WTC11 (cell line): ENCODE data around the gene SLC16A7. TPM values are rescaled to one million over a fixed set of nuclear protein-coding genes. Genes with fewer than 3 reads are reported as not detected.

ENCODE experiments used
- ATAC-seq: fragments of 200-7000 bp; cut with Tn5 transposase; 2 replicates; pipeline ENCODE4 v1.10.0; 2021; ENCODE audit warnings: mild to moderate bottlenecking, moderate library complexity
- CTCF ChIA-PET: fragments of 300-600 bp; sonication (Branson Sonifier 250); formaldehyde crosslinking; loops from one replicate; lab custom pipeline; 2021; ENCODE audit warnings: antibody characterized with exemption; lab: Charles Lee
- POLR2A ChIA-PET: fragments of 350-600 bp; sonication (Branson Sonifier 250); formaldehyde crosslinking; loops from one replicate; lab custom pipeline; 2021; ENCODE audit warnings: antibody characterized with exemption; lab: Charles Lee
- DNase-seq: peaks from one replicate; pipeline ENCODE4 v3.0.0; 2021; ENCODE audit warnings: low spot score
- H3K27ac Mint-ChIP-seq: 2 replicates; pipeline ENCODE4 v1.8.0; 2021; ENCODE audit warnings: mixed read lengths
- H3K27me3 Mint-ChIP-seq: 2 replicates; pipeline ENCODE4 v1.8.0; 2021; ENCODE audit warnings: low read depth, mild to moderate bottlenecking, moderate library complexity, mixed read lengths
- H3K36me3 Mint-ChIP-seq: 2 replicates; pipeline ENCODE4 v1.8.0; 2021; ENCODE audit warnings: mixed read lengths
- H3K4me1 Mint-ChIP-seq: 2 replicates; pipeline ENCODE4 v1.8.0; 2022; ENCODE audit warnings: mixed read lengths
- H3K4me3 Mint-ChIP-seq: 2 replicates; pipeline ENCODE4 v1.8.0; 2021; ENCODE audit warnings: mild to moderate bottlenecking, moderate library complexity, mixed read lengths
- H3K9me3 Mint-ChIP-seq: 2 replicates; pipeline ENCODE4 v1.8.0; 2021; ENCODE audit warnings: mixed read lengths
- FOXJ3 ChIP-seq: sonication (generic); formaldehyde crosslinking; IDR thresholded peaks from 2 replicates; pipeline ENCODE4 v1.9.0; 2021; ENCODE audit warnings: missing genetic modification reagents, mild to moderate bottlenecking, borderline replicate concordance
- FOXP4 ChIP-seq: sonication (generic); formaldehyde crosslinking; IDR thresholded peaks from 2 replicates; pipeline ENCODE4 v1.8.0; 2022; ENCODE audit warnings: mild to moderate bottlenecking, missing genetic modification reagents
- JAZF1 ChIP-seq: fragments of 250-450 bp; sonication (Bioruptor Pico); IDR thresholded peaks from 2 replicates; pipeline ENCODE4 v1.9.0; 2021; ENCODE audit warnings: moderate library complexity, mild to moderate bottlenecking, inconsistent platforms
- NFATC4 ChIP-seq: fragments of 250-450 bp; sonication (Bioruptor Pico); IDR thresholded peaks from 2 replicates; pipeline ENCODE4 v1.9.0; 2021; ENCODE audit warnings: mild to moderate bottlenecking
- NFE2L1 ChIP-seq: sonication (generic); formaldehyde crosslinking; IDR thresholded peaks from 2 replicates; pipeline ENCODE4 v1.8.1; 2023; ENCODE audit warnings: missing genetic modification reagents
- NFYB ChIP-seq: sonication (generic); formaldehyde crosslinking; conservative IDR thresholded peaks from 2 replicates; pipeline ENCODE4 v1.8.0; 2022; ENCODE audit warnings: low read depth, missing genetic modification reagents
- RORB ChIP-seq: fragments of 250-450 bp; sonication (Bioruptor Pico); IDR thresholded peaks from 2 replicates; pipeline ENCODE4 v1.9.0; 2021; ENCODE audit warnings: mild to moderate bottlenecking
- TCF7 ChIP-seq: sonication (generic); formaldehyde crosslinking; IDR thresholded peaks from 2 replicates; pipeline ENCODE4 v1.8.0; 2022; ENCODE audit warnings: mild to moderate bottlenecking, low read depth, missing genetic modification reagents, moderate library complexity
- TEAD4 ChIP-seq: sonication (generic); formaldehyde crosslinking; IDR thresholded peaks from 2 replicates; pipeline ENCODE4 v1.8.0; 2022; ENCODE audit warnings: mild to moderate bottlenecking, missing genetic modification reagents
- TP53 ChIP-seq: sonication (generic); formaldehyde crosslinking; IDR thresholded peaks from 2 replicates; pipeline ENCODE4 v1.8.1; 2023; ENCODE audit warnings: mild to moderate bottlenecking, missing genetic modification reagents
- USF2 ChIP-seq: sonication (generic); formaldehyde crosslinking; IDR thresholded peaks from 2 replicates; pipeline ENCODE4 v1.8.1; 2023; ENCODE audit warnings: mild to moderate bottlenecking, missing genetic modification reagents, moderate library complexity
- ZBTB21 ChIP-seq: sonication (generic); formaldehyde crosslinking; IDR thresholded peaks from 2 replicates; pipeline ENCODE4 v1.8.1; 2023; ENCODE audit warnings: mild to moderate bottlenecking, missing genetic modification reagents, borderline replicate concordance
- ZNF232 ChIP-seq: sonication (generic); formaldehyde crosslinking; IDR thresholded peaks from 2 replicates; pipeline ENCODE4 v1.8.0; 2022; ENCODE audit warnings: mild to moderate bottlenecking, missing genetic modification reagents
- ZNF281 ChIP-seq: sonication (generic); formaldehyde crosslinking; IDR thresholded peaks from 2 replicates; pipeline ENCODE4 v1.8.0; 2023; ENCODE audit warnings: mild to moderate bottlenecking, missing genetic modification reagents
- ZNF532 ChIP-seq: fragments of 250-450 bp; sonication (Bioruptor Pico); IDR thresholded peaks from 2 replicates; pipeline ENCODE4 v1.9.0; 2021; ENCODE audit warnings: mild to moderate bottlenecking, borderline replicate concordance
- ZSCAN18 ChIP-seq: fragments of 250-450 bp; sonication (Bioruptor Pico); IDR thresholded peaks from 2 replicates; pipeline ENCODE4 v2.1.2; 2022; ENCODE audit warnings: mild to moderate bottlenecking, moderate library complexity
- total RNA-seq: library from RNA; stranded (reverse); gene quantifications from 3 replicates; pipeline ENCODE4 v1.2.3, GENCODE V29; 2021
- TF ChIP-seq, protein P1 (sequence below): sonication (generic); formaldehyde crosslinking; IDR thresholded peaks from 2 replicates; pipeline ENCODE4 v1.8.0; 2022; ENCODE audit warnings: mild to moderate bottlenecking, missing genetic modification reagents
- TF ChIP-seq, protein P2 (sequence below): sonication (generic); formaldehyde crosslinking; IDR thresholded peaks from 2 replicates; pipeline ENCODE4 v1.8.1; 2022; ENCODE audit warnings: low read depth, missing genetic modification reagents, borderline replicate concordance

SLC16A7 gene
- total RNA-seq, 1 experiment from 2014 or later: 3.4 TPM

DNA sequence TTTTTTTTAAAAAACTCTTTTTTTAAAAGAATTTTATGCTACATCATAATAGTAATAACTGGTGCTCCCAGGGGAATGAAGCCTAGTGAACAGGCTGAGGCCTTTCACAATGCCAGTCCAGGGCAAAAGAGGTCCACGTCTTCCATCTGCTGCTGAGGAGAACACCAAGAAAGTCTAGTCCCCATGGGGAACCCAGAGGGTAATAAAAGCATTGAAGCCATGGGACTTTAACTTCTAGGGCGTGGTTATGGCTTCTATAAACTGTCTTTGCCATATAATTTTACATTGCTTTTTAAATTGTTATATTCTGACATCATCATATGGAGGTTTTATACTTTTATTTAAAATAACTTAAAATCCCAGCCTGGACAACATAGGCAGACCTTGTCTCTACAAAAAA is 64.3 kb downstream of the SLC16A7 start (continued):
- TF ChIP-seq ZNF532 (no peak), NFATC4 (CRISPR knock-in tag) (no peak), NFYB (CRISPR knock-in tag) (no peak), TP53 (no peak), ZNF281 (CRISPR knock-in tag) (no peak), ZSCAN18 (no peak), ZNF232 (CRISPR knock-in tag) (no peak), TCF7 (no peak)

DNA sequence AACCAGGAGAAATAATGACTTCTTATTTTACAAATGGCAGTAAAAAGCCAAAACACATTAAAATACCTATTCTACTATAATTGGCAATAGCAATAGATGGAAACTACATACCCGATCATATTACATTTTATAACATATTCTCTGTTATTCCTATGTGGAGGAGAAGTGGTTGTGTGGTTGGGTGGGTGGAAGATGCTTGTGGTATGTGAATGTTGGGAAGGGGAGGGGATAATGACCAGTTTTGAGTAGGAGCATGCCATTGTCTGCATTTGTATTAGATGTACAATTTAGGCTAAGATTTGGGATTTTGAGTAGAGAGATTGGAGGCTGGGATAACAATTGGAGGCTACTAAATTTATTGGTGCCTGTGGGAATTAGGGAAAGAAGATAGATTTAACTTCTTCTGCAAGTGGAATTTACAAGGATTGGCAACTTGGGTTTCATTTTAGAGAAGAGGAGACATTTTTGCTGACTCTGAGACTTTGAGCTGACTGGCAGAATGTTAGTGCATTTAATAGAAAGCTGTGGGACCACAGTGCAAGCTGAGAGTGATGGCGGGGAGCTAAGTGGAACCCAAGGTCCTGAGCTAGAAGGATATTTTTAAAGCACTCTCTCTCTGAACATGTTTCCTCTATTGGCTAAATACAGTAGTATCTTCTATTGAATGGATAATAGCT is 65.2 kb downstream of the SLC16A7 start:
- ChIA-PET CTCF (no interaction called here), POLR2A (no interaction called here)
- no peaks in the 10 kb centered on the region for H3K4me1 Mint-ChIP-seq
- no peaks in the 10 kb centered on the region for H3K27me3 Mint-ChIP-seq
- H3K27ac Mint-ChIP-seq: no peak overlapping the region
- H3K4me3 Mint-ChIP-seq: no peak overlapping the region
- no peak for ATAC-seq
- H3K36me3 Mint-ChIP-seq: peaks cover 3% of the 10 kb centered on the region; the same call in 1 of the 2 replicates
- no peak for TF ChIP-seq USF2
- no peak for TF ChIP-seq FOXP4 (CRISPR knock-in tag)
- TF ChIP-seq NFE2L1 (CRISPR knock-in tag): no peak
- TF ChIP-seq FOXJ3 (CRISPR knock-in tag): no peak
- no peak for TF ChIP-seq RORB (CRISPR knock-in tag)
- no peak for TF ChIP-seq ZBTB21 (CRISPR knock-in tag)
- TF ChIP-seq, protein P1, sequence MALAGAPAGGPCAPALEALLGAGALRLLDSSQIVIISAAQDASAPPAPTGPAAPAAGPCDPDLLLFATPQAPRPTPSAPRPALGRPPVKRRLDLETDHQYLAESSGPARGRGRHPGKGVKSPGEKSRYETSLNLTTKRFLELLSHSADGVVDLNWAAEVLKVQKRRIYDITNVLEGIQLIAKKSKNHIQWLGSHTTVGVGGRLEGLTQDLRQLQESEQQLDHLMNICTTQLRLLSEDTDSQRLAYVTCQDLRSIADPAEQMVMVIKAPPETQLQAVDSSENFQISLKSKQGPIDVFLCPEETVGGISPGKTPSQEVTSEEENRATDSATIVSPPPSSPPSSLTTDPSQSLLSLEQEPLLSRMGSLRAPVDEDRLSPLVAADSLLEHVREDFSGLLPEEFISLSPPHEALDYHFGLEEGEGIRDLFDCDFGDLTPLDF (CRISPR knock-in tag): no peak
- no peak for TF ChIP-seq JAZF1 (CRISPR knock-in tag)
- TF ChIP-seq, protein P2, sequence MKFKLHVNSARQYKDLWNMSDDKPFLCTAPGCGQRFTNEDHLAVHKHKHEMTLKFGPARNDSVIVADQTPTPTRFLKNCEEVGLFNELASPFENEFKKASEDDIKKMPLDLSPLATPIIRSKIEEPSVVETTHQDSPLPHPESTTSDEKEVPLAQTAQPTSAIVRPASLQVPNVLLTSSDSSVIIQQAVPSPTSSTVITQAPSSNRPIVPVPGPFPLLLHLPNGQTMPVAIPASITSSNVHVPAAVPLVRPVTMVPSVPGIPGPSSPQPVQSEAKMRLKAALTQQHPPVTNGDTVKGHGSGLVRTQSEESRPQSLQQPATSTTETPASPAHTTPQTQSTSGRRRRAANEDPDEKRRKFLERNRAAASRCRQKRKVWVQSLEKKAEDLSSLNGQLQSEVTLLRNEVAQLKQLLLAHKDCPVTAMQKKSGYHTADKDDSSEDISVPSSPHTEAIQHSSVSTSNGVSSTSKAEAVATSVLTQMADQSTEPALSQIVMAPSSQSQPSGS (CRISPR knock-in tag): no peak
- TF ChIP-seq TEAD4 (CRISPR knock-in tag): no peak
- H3K9me3 Mint-ChIP-seq: peaks cover 4% of the 10 kb centered on the region
- DNase-seq: no peak
